Esophagus squamous epithelium (tissue), 4 donors: ENCODE data around the gene IQCE.
"Not testable (repeated sequence)": the region's sequence is repeated elsewhere in the genome, so short reads cannot be mapped to it uniquely, and the experiment has no call there.

Experiments used
- POLR2A ChIP-seq, 4 donors: fragments of 450-650 bp; IDR thresholded peaks; one replicate each; pipeline ENCODE4 v1.6.1; 2017; ENCODE audit warnings: antibody characterized with exemption in 4 of 4, mild to moderate bottlenecking in 4 of 4, moderate library complexity in 3 of 4
- TF ChIP-seq, protein P1 (sequence below), 6 experiments: fragments of 450-650 bp in 4 of 6; fragments of 200-600 bp in 2 of 6; sonication (generic) in 2 of 6; IDR thresholded peaks; one replicate each; pipeline ENCODE4 v1.5.1; 2016 to 2019; ENCODE audit warnings: antibody characterized with exemption in 6 of 6, mild to moderate bottlenecking in 4 of 6, moderate library complexity in 4 of 6

DNA sequence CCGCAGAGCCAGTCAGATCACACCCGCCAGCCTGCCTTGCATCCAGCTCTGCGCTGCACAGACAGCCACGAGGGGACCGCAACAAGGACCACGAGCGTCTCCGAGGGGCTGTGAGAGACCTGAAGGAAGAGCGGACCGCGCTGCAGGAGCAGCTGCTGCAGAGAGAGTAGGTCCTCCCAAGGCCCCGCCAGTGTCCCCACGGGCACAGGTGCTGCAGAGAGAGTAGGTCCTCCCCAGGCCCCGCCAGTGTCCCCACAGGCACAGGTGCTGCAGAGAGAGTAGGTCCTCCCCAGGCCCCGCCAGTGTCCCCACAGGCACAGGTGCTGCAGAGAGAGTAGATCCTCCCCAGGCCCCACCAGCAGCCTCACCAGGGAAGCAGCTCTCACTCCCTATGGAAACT, 31.2 kb downstream of the IQCE start:
- TF ChIP-seq, protein P1, sequence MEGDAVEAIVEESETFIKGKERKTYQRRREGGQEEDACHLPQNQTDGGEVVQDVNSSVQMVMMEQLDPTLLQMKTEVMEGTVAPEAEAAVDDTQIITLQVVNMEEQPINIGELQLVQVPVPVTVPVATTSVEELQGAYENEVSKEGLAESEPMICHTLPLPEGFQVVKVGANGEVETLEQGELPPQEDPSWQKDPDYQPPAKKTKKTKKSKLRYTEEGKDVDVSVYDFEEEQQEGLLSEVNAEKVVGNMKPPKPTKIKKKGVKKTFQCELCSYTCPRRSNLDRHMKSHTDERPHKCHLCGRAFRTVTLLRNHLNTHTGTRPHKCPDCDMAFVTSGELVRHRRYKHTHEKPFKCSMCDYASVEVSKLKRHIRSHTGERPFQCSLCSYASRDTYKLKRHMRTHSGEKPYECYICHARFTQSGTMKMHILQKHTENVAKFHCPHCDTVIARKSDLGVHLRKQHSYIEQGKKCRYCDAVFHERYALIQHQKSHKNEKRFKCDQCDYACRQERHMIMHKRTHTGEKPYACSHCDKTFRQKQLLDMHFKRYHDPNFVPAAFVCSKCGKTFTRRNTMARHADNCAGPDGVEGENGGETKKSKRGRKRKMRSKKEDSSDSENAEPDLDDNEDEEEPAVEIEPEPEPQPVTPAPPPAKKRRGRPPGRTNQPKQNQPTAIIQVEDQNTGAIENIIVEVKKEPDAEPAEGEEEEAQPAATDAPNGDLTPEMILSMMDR (IDR thresholded peaks at IDR 0.05) = not testable (repeated sequence)
- TF ChIP-seq POLR2A (IDR thresholded peaks at IDR 0.05) = not testable (repeated sequence)
